NCI-H510A treated with DMSO at 0.1 percent for 48 hours (cell line): Measurements from ENCODE around the gene BAHCC1.

Source experiments
- DNase-seq: peaks from one replicate; lab custom pipeline; 2025; lab: John Stamatoyannopoulos, UW

BAHCC1 gene

DNA sequence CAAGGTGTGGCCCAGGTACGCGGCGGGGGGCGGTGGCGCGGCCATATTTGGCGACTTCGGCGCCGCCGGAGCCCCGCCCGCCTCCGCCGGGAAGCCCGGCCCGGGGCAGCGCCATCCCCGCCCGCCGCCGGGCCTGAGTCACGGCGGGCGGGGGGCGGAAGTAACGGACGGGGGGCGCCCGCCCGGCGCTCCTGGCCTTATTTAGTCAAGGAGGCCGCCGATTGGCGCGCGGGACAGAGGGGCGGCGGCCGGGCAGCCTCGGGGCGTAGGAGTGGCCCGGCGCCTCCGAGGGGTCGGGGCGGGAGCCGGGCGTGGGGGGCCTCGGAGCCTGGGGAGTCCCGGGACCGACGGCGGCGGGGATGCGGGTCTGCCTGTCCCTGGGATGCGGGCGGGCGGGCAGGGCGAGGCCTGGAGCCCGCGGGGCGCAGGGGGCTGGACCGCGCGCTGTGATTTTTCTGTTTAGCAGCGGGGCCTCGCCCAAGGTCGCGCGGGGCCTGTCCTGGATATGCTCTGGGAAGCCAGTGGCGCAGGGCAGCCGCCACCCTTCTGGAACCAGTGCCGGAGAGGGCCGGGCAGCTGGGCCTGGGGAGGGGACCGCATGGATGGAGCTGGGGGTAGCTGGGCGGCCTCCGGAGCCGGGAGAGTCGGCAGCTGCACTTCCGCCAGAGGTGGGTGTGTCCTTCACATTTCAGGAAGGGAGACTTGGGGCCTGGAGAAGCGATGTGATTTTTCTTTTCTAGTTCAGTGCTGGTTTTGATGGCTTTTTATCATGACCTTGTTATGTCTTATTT, 119.7 kb downstream of the BAHCC1 start:
- DNase-seq: peak; percentile 85

GRCh38 chr17:81515530-81516041, 120.3 kb downstream of the BAHCC1 start:
- no peak for DNase-seq
